Hepatocyte (in vitro differentiated cells): ENCODE measurements around the gene FNBP1L. TPM values are rescaled to one million over a fixed set of nuclear protein-coding genes. Genes with fewer than 3 reads are reported as not detected.

Experiments
- DNase-seq: peaks from one replicate; pipeline ENCODE4 v3.0.0-alpha.2; 2016; ENCODE audit warnings: low spot score
- H2AFZ ChIP-seq: fragments of 200-600 bp; sonication (generic); 2 replicates; pipeline ENCODE4 v1.6.0; 2016; ENCODE audit warnings: antibody characterized with exemption, mild to moderate bottlenecking
- H3K27ac ChIP-seq: fragments of 200-600 bp; sonication (generic); 2 replicates; pipeline ENCODE4 v1.5.1; 2016; ENCODE audit warnings: mild to moderate bottlenecking
- H3K27me3 ChIP-seq: fragments of 200-600 bp; sonication (generic); 2 replicates; pipeline ENCODE4 v1.6.1; 2016
- H3K36me3 ChIP-seq: fragments of 200-600 bp; sonication (generic); replicated peaks from 2 replicates; pipeline ENCODE4 v1.5.1; 2016; ENCODE audit warnings: low read depth; ENCODE audit not compliant: insufficient read depth
- H3K4me1 ChIP-seq: fragments of 200-600 bp; sonication (generic); 2 replicates; pipeline ENCODE4 v1.5.1; 2016; ENCODE audit warnings: mild to moderate bottlenecking, moderate library complexity; ENCODE audit not compliant: insufficient read depth
- H3K4me2 ChIP-seq: fragments of 200-600 bp; sonication (generic); 2 replicates; pipeline ENCODE4 v1.6.0; 2016
- H3K4me3 ChIP-seq: fragments of 200-600 bp; sonication (generic); 2 replicates; pipeline ENCODE4 v1.5.1; 2016; ENCODE audit warnings: mild to moderate bottlenecking
- H3K79me2 ChIP-seq: fragments of 200-600 bp; sonication (generic); 2 replicates; pipeline ENCODE4 v1.6.0; 2017; ENCODE audit warnings: mild to moderate bottlenecking
- H3K9me2 ChIP-seq: fragments of 200-600 bp; sonication (generic); replicated peaks from 2 replicates; pipeline ENCODE4 v1.6.0; 2017; ENCODE audit warnings: mild to moderate bottlenecking; ENCODE audit not compliant: insufficient read depth
- H3K9me3 ChIP-seq: fragments of 200-600 bp; sonication (generic); 2 replicates; pipeline ENCODE4 v1.5.1; 2016; ENCODE audit warnings: low read depth, mild to moderate bottlenecking
- H4K20me1 ChIP-seq: fragments of 200-600 bp; sonication (generic); 2 replicates; pipeline ENCODE4 v1.6.0; 2016; ENCODE audit warnings: mild to moderate bottlenecking; ENCODE audit not compliant: insufficient read depth, poor library complexity, severe bottlenecking
- CTCF ChIP-seq: fragments of 200-600 bp; sonication (generic); IDR thresholded peaks from 2 replicates; pipeline ENCODE4 v1.5.1; 2016; ENCODE audit warnings: antibody characterized with exemption, mild to moderate bottlenecking; ENCODE audit not compliant: poor library complexity
- EZH2 ChIP-seq: fragments of 200-600 bp; sonication (generic); IDR thresholded peaks from 2 replicates; pipeline ENCODE4 v1.6.1; 2016; ENCODE audit warnings: antibody characterized with exemption, mild to moderate bottlenecking, borderline replicate concordance
- EZH2phosphoT487 ChIP-seq: fragments of 200-600 bp; sonication (generic); IDR thresholded peaks from one replicate; pipeline ENCODE4 v1.6.1; 2018; ENCODE audit warnings: antibody characterized with exemption, mild to moderate bottlenecking, low read depth, moderate library complexity; ENCODE audit not compliant: unreplicated experiment, severe bottlenecking
- WGBS: methylation state at CpG from one replicate; pipeline ENCODE4 v1.1.6; 2016; ENCODE audit warnings: low lambda C conversion rate; ENCODE audit errors: missing lambda C conversion rate; 5-methylcytosine and 5-hydroxymethylcytosine counted together
- polyA plus RNA-seq: library from polyadenylated mRNA; unstranded; fragments of >200 nt; fragmentation: Nextera tagmentation; extraction: Ambion mirVana; gene quantifications from 2 replicates; pipeline ENCODE4 v1.2.1, GENCODE V29; 2016
- total RNA-seq: library from RNA; depleted of rRNA; stranded (reverse); fragments of >200 nt; gene quantifications from 2 replicates; pipeline ENCODE4 v1.2.3, GENCODE V29; 2014

The FNBP1L gene
- total and polyA plus RNA-seq, 2 experiments from 2014 or later, result 46.8 to 98.8 TPM

GRCh38 chr1:93578911-93579825, 131.2 kb downstream of the FNBP1L start:
- Histone ChIP-seq H4K20me1 (no peaks in the 10 kb centered on the region), H3K79me2 (peaks cover 25% of the 10 kb centered on the region), H3K9me3 (no peaks in the 10 kb centered on the region), H3K4me1 (peaks cover 84% of the 10 kb centered on the region), H2AFZ (no peak overlapping the region), H3K27ac (peak overlapping the region; percentile 94), H3K9me2 (no peaks in the 10 kb centered on the region), H3K36me3 (no peaks in the 10 kb centered on the region), H3K4me3 (no peak overlapping the region), H3K4me2 (peak overlapping the region; percentile 9), H3K27me3 (no peaks in the 10 kb centered on the region)
- no peak for DNase-seq
- TF ChIP-seq CTCF, result no peak
- TF ChIP-seq EZH2, result no peak
- TF ChIP-seq EZH2phosphoT487, result no peak
- WGBS, result 87% methylated on average over 11 of the region's 11 CpGs

- Histone ChIP-seq H4K20me1 (no peaks in the 10 kb centered on the region), H3K4me1 (peaks cover 91% of the 10 kb centered on the region), H3K79me2 (peaks cover 25% of the 10 kb centered on the region), H3K36me3 (no peaks in the 10 kb centered on the region), H3K9me2 (no peaks in the 10 kb centered on the region), H3K9me3 (no peaks in the 10 kb centered on the region), H3K27ac (peak overlapping the region; percentile 94), H2AFZ (no peak overlapping the region), H3K4me2 (peak overlapping the region; percentile 9), H3K4me3 (no peak overlapping the region), H3K27me3 (no peaks in the 10 kb centered on the region)
- peak; percentile 80 for DNase-seq
- no peak for TF ChIP-seq EZH2
- TF ChIP-seq CTCF, result no peak
- TF ChIP-seq EZH2phosphoT487, result no peak
- 55% methylated on average over 5 of the region's 5 CpGs for WGBS
These were observed 132.0 kb downstream of the FNBP1L start for GRCh38 chr1:93579891-93580290.

- Histone ChIP-seq H3K4me2 (peak overlapping the region; percentile 66), H3K4me1 (peaks cover 89% of the 10 kb centered on the region), H3K27ac (peak overlapping the region; percentile 94), H3K4me3 (no peak overlapping the region), H3K9me2 (no peaks in the 10 kb centered on the region), H4K20me1 (no peaks in the 10 kb centered on the region), H2AFZ (no peak overlapping the region), H3K27me3 (no peaks in the 10 kb centered on the region), H3K9me3 (no peaks in the 10 kb centered on the region), H3K36me3 (no peaks in the 10 kb centered on the region), H3K79me2 (peaks cover 30% of the 10 kb centered on the region)
- peak; percentile 44 for DNase-seq
- 79% methylated on average over 23 of the region's 23 CpGs for WGBS
- no peak for TF ChIP-seq CTCF
- no peak for TF ChIP-seq EZH2
- no peak for TF ChIP-seq EZH2phosphoT487
These were observed 134.3 kb downstream of the FNBP1L start for GRCh38 chr1:93581917-93582850.
